GM12878 (cell line): ENCODE data around the gene FOXP1.

Source experiments
- ATF3 ChIP-seq: IDR thresholded peaks from 2 replicates; pipeline ENCODE4 v1.6.1; 2011; ENCODE audit warnings: low read depth, mild to moderate bottlenecking, low read length, moderate library complexity, borderline replicate concordance; ENCODE audit errors: extremely low read depth
- CBFB ChIP-seq: IDR thresholded peaks from 2 replicates; pipeline ENCODE4 v1.6.1; 2016; ENCODE audit warnings: antibody characterized with exemption, low read depth
- CREB1 ChIP-seq: IDR thresholded peaks from 2 replicates; pipeline ENCODE4 v1.6.1; 2012; ENCODE audit warnings: low read depth, mild to moderate bottlenecking, inconsistent platforms
- CTCF ChIP-seq, 3 experiments: IDR thresholded peaks in 2 of 3; conservative IDR thresholded peaks in 1 of 3; 2 replicates each; pipeline ENCODE4 v1.5.1; 2011; ENCODE audit warnings: low read depth in 3 of 3, low read length in 3 of 3, mild to moderate bottlenecking in 3 of 3, control low read depth in 2 of 3, moderate library complexity in 2 of 3, inconsistent platforms in 1 of 3, mixed read lengths in 1 of 3; ENCODE audit not compliant: control insufficient read depth in 2 of 3, insufficient read depth in 1 of 3; ENCODE audit errors: extremely low read depth in 1 of 3
- EZH2 ChIP-seq: IDR thresholded peaks from 2 replicates; pipeline ENCODE4 v1.6.1; 2012; ENCODE audit warnings: low read depth, mild to moderate bottlenecking, control low read depth, inconsistent platforms, low read length, borderline replicate concordance; ENCODE audit not compliant: control insufficient read depth
- POLR2A ChIP-seq: IDR thresholded peaks from 2 replicates; pipeline ENCODE4 v1.6.1; 2011; ENCODE audit warnings: low read depth, mild to moderate bottlenecking, low read length
- SMARCA5 ChIP-seq: fragments of 450-650 bp; IDR thresholded peaks from 2 replicates; pipeline ENCODE4 v1.6.1; 2017; ENCODE audit warnings: mild to moderate bottlenecking
- SREBF2 ChIP-seq: IDR thresholded peaks from 2 replicates; pipeline ENCODE4 v1.6.1; 2012; ENCODE audit warnings: mild to moderate bottlenecking, low read length
- YBX1 ChIP-seq: fragments of 450-650 bp; IDR thresholded peaks from 2 replicates; pipeline ENCODE4 v1.6.1; 2016; ENCODE audit warnings: antibody characterized with exemption
- ZNF274 ChIP-seq: IDR thresholded peaks from one replicate; pipeline ENCODE4 v1.8.0; 2011; ENCODE audit not compliant: insufficient read length, insufficient read depth

- no peak for TF ChIP-seq CTCF (IDR thresholded peaks at IDR 0.05 in 2 of 3, conservative IDR thresholded peaks at IDR 0.05 in 1 of 3; ENCODE audit: control insufficient read depth in 2 of 3, extremely low read depth in 1 of 3, insufficient read depth in 1 of 3, low read depth in 3 of 3, low read length in 3 of 3)
- no peak for TF ChIP-seq SMARCA5
- TF ChIP-seq CREB1: no peak
- TF ChIP-seq ZNF274: no peak
- no peak for TF ChIP-seq POLR2A
- TF ChIP-seq SREBF2: no peak
- no peak for TF ChIP-seq CBFB
- TF ChIP-seq EZH2: no peak
- TF ChIP-seq ATF3: no peak
- no peak for TF ChIP-seq YBX1
These were observed 526.0 kb downstream of the FOXP1 start for GRCh38 chr3:71057526-71057894.
